ENCODE measurements around the gene PLCH1.
"Not testable (repeated sequence)": the region's sequence is repeated elsewhere in the genome, so short reads cannot be mapped to it uniquely, and the experiment has no call there.

The PLCH1 gene

DNA sequence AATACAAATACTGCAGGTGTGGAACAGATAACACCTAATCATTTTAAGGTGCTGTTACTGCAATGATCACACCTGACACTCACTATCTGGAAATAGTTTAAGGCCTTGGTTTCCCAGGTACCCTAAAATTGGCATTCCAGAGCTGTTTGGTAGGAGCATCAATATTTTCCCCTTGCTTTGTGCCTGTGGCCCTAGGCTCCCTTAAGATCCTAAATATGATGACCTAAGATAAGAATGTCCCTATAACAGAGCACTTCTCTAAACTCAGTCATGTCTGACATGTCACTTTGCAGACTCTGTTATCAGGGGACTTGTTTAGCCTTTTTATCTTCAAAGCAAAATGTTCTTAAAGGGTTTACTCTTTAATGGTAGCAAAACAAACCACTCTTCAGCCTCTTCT, 335.5 kb downstream of the PLCH1 start:
- no peak for DNase-seq

DNA sequence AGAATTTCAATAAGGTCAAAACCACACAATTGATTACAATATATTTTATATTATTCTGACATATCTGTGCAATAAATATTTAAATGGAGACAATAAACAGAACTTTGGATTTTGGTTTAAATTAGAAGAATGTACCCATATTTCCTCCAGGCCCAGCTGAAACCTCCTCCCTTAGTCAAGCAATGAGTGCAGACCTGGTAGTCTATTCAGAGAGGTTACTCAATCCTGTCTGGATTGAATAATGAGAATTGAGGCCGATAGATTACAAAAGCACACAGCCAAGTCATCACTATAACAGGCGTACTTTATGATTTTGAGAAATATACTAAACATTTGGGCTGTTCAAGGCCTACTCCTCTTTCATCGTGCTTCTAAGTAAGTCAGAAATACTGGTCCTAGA, 336.9 kb downstream of the PLCH1 start:
- DNase-seq, result no peak

DNA sequence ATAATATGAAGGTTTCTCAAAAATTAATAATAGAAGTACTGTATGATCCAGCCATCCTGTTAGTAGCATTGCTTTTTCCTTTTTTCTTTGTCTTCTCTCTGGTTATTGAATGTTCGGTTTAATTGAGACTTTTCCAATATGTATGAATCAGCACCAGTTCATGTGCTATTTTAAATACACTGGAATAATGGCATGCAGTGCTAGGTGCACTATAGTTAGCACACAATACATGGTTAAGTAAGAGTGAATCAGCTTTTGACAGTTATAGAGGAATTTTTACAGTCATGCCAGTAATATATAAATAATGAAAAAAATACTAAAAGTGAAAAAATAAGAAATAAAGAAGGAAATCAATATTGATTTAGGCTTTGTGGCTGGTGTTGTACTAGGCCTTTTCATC, 337.5 kb downstream of the PLCH1 start:
- no peak for DNase-seq

DNA sequence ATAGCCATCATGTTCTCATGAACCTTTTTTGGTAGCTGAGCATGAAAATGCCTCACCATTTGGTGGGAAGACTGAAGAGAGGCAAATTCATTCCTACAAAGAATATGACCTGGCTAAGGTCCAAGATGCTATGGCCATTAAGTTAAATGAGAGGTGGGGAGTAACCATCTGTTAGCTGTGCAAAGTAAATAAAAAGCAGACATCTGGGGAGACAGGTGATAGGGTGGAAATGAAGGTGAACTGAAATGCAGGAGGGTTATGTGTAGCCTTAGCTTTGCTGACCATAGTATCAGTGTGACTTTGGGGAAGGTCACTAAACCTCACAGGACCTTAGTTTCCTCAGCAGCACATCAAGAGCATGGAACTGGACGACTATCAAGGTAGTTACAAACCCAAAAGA, 340.4 kb downstream of the PLCH1 start:
- DNase-seq, result no peak

DNA sequence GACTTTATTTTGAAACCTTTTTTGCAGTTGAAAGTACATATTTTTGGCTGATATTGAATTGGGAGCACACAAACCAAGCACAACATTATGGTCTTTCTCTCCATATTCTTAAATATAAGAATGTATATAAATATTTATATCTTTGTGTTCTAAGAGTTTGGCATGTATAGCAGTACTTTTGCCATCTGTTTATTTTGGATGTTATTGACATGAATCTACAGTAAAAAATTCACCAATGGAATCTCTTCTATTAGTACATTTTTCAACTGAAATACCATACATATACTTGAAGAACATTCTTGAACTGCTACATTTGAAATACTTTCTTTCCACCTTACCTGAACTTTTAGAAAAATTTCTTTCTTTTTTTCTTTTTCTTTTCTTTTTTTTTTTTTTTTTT, 342.2 kb downstream of the PLCH1 start:
- DNase-seq, result no peak

DNA sequence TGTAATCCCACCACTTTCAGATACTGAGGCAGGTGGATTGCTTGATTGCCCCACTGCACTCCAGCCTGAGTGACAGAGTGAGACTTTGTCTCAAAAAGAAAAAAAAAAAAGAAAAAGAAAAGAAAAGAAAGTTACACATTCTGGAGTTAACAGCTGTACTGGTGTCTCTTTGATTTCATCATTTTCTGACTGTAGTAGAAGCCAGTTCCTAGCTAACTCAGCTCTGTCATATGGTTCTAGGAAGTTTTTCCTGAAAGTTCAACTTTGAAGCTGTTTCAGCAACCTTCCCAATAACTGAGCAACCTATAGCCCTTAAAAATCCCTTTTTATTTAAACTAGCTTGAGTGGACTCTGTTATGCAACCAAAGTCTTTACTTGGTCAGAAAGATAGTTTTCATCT, 346.8 kb downstream of the PLCH1 start:
- DNase-seq, result no peak

DNA sequence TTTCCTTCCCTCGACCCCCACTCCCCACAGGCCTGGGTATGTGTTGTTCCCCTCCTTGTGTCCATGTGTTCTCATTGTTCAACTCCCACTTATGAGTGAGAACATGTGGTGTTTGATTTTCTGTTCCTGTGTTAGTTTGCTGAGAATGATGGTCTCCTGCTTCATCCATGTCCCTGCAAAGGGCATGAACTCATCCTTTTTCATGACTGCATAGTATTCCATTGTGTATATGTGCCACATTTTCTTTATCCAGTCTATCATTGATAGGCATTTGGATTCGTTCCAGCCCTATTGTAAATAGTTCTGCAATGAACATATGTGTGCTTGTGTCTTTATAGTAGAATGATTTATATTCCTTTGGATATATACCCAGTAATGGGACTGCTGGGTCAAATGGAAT, 350.0 kb downstream of the PLCH1 start:
- DNase-seq, result not testable (repeated sequence)

DNA sequence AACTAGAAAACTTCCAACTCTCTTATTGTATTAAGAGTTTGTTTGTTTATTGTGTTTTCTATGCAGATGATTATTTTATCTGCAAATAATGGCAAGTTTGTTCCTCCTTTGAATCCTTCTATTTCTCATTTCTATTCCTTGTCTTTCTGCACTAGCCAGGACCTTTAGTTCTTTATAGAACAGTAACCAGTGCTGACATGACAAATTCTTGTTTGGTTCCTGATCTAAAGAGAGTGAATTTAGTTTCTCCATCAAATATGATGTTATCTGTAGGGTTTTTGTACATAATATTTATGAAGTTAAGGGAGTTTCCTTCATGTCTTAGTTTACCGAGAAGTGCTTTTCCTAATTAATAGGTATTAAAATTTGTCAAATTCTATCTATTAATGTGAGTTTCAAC, 350.6 kb downstream of the PLCH1 start:
- DNase-seq, result no peak

DNA sequence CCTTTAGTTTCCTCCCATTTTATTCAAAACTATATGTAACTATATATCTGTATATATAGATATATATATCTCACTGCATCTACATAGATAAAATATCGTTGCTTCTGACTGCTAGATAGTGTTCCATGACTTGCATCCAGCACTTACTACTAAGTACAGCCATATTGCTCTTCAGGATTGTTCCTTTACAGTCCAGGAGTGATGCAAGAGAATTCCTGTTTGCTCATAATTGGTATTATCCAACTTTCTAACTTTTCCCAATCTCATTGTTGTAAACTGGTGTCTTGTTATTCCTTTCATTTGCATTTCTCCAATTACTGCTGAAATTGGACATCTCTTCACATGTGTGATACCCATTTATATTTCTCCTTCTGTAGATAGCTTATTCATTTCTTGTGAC, 351.6 kb downstream of the PLCH1 start:
- no peak for DNase-seq

DNA sequence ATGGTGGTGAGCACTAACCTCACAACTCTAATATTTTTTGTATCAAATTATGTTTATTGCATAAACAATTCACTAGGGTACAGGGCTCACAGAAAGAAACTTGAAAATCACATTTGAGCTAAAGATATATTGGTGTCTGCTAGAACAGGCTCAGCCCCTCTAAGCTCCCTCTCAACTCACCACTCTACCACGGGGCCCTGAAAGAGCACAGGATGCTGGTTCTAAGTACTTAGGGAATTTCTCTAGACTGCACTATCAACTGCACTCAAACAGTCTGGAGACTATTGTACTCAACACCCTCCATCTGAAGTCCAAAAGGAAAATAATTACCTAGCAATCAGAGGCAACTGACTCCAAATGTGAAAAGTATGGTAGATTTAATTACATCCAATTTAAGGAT, 352.7 kb downstream of the PLCH1 start:
- no peak for DNase-seq

DNA sequence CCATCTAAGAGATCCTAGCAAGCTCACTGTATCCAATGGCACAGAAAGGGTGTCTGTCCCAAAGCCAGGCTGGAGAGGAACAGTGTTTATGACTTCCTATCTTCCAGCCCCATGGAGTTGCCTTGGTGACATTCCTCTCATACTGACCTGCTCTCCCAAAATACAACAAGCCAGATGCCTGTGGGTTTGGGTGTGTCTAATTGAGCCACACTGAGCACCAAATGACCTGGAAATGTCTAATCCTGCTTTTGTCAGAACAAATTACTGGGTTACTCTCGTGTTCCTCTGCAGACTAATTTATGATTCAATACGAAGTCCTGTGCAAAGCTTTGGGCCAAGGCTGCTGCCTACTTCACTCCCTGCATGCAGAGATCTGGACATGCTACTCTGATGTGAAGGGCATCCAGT, 353.3 kb downstream of the PLCH1 start:
- DNase-seq, result no peak

DNA sequence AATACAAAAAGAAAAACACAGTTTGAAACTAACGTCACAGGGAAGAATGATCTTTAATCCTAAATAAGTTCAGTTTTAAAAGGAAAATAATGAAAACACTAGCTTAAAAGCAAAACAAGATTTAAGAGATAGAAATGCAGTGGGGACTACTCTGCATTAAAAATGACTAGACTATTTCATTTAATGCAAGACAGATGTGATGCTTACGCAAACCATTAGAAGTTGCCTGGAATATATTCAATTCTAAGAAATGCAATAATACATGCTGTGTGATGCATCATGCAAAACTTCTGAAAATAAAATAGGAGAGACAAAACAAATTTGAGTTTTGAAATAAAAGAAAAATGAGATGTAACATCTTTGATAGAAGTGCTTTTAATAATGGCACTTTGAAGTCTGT, 353.8 kb downstream of the PLCH1 start:
- no peak for DNase-seq

DNA sequence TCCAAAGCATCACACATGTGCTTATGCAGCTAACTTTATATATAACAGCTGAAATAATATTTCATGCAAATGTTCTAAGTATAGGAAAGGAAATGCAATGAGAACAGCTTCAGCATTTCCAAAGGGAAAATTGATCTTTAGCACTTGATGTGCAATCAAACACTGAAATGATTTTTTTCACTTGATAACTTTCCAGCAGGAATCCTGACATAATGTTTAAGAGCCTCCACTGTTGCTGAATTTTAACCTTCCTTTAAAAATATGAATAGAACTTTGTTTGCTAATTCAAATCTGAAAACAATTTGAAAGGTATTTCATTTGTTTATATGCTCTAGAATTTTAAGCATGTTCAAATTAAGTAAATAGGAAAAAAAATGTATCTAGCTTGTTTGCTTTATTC, 354.5 kb downstream of the PLCH1 start:
- no peak for DNase-seq

DNA sequence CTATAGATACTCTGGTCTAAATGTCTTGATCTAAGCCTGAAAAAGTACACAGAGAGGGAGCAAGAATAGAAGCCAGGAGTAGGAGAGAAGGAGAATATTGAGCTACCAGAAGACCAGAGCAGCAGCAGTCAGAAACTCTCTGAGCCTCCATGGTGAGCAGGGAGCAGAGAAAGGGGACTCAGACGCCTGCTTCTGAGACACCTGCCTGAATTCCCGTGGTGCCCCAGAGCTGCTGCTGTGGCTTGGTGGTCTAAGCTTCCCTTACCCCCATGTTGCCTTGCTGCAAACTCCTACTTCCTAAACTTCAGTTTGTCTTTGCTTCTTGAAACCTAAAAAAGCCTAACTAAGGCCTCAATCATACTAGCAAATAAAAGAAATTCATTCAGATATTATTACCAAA, 356.5 kb downstream of the PLCH1 start:
- DNase-seq, result no peak

DNA sequence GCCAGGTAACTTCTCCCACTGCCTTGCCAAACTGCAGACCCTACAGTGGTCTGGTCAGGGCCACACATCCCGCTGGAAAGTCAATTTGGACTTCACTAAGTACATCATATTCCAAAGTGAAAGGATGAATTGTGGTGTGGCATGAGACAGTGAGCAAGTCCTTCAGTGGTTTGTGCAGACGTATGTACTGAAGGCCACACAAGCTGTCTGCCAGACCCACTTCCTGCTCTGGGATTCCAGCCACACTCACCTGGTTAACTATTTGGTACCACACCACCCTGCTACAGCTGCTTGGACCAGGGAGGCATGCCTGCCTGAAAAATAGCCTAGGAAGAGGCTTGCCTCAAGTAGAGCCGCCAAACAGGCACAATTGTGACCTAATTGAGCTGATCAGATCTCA, 357.3 kb downstream of the PLCH1 start:
- DNase-seq, result no peak

DNA sequence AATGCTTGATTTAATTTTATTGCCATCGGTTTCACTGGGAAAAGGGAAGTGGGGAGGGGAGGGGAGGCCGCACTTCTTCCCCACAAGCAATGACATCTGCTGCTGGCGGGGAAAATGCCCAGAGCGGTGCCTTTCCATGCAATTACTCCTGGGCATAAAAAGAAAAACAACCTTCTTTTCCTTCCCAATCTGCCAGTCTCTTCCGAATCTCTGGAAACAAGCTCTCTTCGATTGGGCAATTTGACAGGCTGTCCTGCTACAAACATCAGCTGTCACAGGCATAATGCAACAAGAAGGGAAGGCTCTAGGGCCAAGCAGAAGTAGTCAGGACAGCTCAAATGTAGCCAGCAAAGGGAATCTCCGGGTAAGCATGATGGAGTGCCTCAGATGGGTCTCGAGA, 358.0 kb downstream of the PLCH1 start:
- no peak for DNase-seq

DNA sequence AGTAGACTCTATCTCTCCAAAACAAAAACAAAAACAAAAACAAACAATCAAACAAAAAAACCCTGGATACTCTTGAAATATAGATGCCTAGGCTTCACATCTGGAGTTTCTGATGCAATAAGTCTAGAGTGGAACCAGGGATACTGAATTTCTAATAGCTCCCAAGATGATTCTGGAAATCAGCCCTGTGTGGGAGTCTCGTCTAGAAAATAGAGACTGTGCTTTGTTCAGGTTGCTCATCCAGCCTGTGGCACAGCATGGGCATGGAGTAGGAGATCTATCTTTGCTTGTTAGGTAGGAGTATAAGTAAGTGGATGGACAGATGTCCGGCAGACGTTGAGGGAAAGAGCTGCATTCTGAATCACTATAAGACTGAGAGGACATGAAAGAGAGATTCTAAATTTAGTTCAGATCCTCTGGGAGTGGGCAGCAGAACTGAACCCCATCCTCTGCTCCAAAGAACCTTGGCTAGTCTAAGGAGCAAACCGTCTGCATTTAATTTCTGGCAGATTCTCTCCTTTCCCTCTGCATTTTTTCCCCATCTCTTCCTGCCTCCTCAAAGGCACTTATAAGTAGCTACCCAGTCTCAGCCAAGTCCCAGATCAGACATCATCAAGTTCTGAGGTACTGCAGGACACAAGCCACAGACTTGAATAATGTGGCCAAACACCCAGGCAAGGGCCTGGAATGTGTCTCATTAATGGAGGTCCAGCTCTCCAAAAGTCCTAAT, 358.8 kb downstream of the PLCH1 start:
- no peak for DNase-seq

DNA sequence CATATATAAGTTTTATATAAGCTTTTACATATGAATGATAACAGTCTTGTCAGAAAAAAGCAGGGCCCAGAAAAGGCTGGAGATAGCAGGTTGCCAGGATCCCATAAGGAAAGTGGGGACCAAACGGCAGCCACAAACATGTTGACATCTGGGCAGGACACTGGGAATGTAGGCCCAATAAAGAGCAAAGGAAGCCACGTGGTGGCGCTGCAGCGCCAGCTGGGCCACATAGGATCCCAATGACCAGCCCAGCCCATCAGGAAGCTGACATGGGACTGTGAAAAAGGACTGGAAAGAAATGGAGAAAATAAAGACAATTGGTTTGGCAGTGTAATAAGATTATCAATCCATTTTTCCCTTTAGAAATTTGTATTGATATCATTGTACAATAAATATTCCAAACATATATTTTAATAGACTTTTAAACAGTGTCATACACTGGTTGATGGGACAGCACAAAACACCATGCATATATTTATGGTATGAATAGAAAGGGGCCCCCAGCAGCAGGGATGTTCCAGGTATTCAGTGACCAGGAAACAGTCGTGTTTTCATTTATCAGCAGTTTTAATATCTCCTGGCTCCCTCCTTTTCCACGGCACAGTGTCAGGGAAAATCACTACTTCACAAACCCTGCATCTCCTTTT, 362.4 kb downstream of the PLCH1 start:
- DNase-seq, result no peak

DNA sequence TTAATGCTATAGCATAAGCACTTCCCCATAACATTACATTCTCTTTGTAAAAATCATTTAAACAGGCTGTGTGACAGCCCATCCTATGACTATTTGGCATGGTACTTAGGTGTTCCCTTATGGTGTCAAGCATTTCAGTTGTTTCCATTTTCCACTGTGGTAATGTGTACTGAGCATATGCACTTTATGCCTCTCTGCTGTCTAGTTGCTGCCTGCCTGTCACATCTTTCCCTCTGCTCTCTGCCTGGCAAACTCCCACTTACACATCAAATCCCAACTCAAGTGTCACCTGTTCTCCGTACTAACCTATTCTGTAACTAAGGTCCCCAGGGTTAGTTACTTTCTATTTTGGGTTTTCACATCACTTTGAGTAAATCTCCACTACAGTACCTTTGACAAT, 367.0 kb downstream of the PLCH1 start:
- no peak for DNase-seq

DNA sequence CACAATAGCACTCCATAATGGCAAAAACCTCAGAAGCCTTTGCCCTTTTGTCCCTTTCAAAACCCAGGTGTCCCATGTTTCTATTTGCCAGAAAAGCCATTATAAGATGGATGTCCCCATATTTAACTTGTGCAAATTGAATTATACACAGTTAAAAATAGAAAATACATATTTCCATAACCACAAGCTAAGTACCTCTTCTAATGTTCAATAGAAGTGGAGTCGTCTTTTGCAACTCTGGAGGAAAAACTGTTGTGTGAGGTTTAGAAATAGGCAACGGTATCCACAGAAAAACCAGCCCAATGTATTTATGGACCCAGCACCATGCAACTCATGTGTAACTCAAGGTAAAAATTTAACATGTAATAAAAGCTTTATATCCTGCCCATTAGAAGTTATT, 367.8 kb downstream of the PLCH1 start:
- DNase-seq, result no peak

DNA sequence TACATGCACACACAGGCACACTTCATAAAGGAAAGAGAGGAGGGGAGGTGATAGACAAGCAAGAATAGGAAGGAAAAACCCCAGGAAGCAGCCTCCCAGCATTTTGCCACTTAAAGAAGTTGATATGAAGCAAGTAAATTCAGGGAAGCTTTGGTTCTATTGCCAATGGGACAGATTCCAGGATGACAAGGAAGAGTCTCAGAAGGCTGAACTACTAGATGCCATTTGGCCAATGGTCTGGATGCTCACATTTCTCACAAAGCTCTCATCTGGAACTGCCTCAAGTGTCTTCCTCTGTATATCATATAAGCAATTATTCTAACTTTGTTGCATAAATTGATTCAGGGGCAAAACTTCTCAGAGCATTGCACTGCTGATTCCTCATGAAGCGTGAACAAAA, 372.6 kb downstream of the PLCH1 start:
- DNase-seq, result no peak

DNA sequence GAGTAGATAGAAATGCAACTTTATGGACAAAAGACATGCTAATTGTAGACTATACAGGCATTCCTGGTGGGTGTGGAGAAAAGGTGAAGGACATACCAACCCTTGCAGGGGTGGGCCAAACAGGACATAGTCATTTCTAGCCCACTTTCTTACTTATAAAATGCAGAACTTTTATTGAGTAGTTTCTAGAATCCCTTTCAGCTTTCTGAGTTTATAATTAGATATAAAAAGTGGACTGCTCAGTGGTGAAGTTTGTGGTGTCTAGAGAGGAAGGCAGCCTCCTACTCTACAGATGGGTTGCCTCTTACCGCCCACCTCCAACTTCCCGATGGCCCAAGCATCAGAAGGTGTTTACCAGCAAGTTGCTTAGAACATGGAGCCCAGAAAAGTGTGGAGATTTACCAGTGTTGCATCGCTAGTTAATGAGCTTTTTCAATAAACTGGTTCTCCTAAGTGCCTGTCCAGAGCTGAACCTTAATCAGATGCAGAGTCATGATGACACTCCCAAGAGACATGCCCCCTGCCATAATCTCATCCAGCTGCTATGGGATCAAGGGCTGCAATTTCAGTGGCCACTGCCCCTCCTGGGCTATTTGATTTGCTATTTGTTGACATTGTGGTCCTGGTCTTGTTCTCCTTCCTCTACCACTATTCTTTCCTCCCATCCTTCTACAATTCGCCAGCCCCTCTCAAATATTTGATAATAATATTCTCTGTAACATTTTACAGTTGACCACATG, 373.9 kb downstream of the PLCH1 start:
- DNase-seq, result no peak

DNA sequence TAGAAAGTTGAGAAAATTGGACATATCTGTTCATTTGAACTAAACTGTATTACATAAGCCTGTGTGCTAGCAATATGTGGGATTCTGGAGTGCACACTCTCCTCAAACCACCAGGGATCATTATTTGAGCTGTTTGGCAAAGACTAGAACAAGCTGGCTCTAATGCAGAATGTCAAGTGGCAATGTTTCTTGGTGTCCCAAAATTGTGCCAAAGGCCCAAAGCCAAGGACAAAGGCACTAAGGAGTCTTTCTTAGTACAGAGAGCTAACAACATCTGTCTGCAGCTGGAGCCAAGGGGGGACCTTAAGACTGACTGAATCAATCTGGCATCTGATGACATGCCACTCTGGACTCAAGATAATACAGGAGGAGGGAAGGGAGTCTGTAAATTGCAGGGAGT, 374.7 kb downstream of the PLCH1 start:
- DNase-seq, result no peak

DNA sequence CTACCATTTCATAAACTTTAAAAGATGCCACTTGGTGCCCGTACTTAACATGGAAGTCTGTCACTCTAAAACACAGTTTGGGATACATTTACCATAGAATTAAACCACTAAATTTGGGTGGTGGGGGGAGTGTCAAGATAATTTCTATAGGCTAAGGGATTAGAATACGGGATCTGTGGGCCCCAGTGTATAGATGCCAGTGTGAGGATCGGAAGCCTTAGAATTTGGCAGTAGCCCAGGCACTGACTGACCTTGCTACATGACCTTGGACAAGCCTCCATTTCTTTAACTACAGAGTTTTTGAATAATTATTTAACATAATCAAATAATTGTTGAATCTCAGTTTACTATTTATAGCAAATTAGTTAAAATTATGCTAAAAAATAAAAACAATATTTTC, 375.1 kb downstream of the PLCH1 start:
- no peak for DNase-seq
